H1 (cell line): ENCODE data around the gene CREBBP. TPM values are rescaled to one million over a fixed set of nuclear protein-coding genes. Genes with fewer than 3 reads are reported as not detected.

Experiments
- CTCF ChIA-PET: fragments of 300-600 bp; sonication (Branson Sonifier 250); formaldehyde crosslinking; loops from one replicate; lab custom pipeline; 2021; ENCODE audit not compliant: partially characterized antibody; lab: Charles Lee
- POLR2A ChIA-PET: fragments of 300-600 bp; sonication (Branson Sonifier 250); formaldehyde crosslinking; loops from one replicate; lab custom pipeline; 2021; ENCODE audit warnings: inconsistent platforms; ENCODE audit not compliant: partially characterized antibody; lab: Charles Lee
- DNase-seq, 2 experiments: peaks; one replicate each; pipeline versions ENCODE4 v3.0.0 to v3.0.0-alpha.2; 2010 to 2022; ENCODE audit warnings: low spot score in 2 of 2, low read depth in 1 of 2, mixed read lengths in 1 of 2
- FAIRE-seq: peaks from 2 replicates; lab custom pipeline; 2011; peaks lifted over from hg19 to GRCh38; lab: Jason Lieb, UNC
- H2AFZ ChIP-seq: 2 replicates; pipeline ENCODE4 v1.8.1; 2012; ENCODE audit warnings: low read length, inconsistent platforms
- H2AK5ac ChIP-seq: 2 replicates; pipeline ENCODE4 v1.6.1; 2013; ENCODE audit warnings: low read depth, low read length
- H2BK120ac ChIP-seq: replicated peaks from 2 replicates; pipeline ENCODE3; 2013; ENCODE audit warnings: low read depth, low read length, inconsistent platforms
- H2BK12ac ChIP-seq: 2 replicates; pipeline ENCODE4 v1.6.1; 2013; ENCODE audit warnings: low read depth, low read length
- H2BK15ac ChIP-seq: 2 replicates; pipeline ENCODE4 v1.6.1; 2013; ENCODE audit warnings: low read length
- H2BK20ac ChIP-seq: 2 replicates; pipeline ENCODE4 v1.6.1; 2013; ENCODE audit warnings: low read length
- H2BK5ac ChIP-seq: 2 replicates; pipeline ENCODE4 v1.6.1; 2013; ENCODE audit warnings: low read depth, low read length
- H3K14ac ChIP-seq: 2 replicates; pipeline ENCODE4 v1.6.1; 2013; ENCODE audit warnings: inconsistent platforms; ENCODE audit not compliant: insufficient read length
- H3K18ac ChIP-seq: 2 replicates; pipeline ENCODE4 v1.6.1; 2013; ENCODE audit warnings: low read length; ENCODE audit errors: extremely low read depth
- H3K23ac ChIP-seq: 2 replicates; pipeline ENCODE4 v1.6.1; 2013; ENCODE audit warnings: inconsistent platforms; ENCODE audit not compliant: insufficient read length
- H3K23me2 ChIP-seq: 2 replicates; pipeline ENCODE4 v1.6.1; 2013; ENCODE audit warnings: low read depth, low read length
- H3K27ac ChIP-seq: 2 replicates; pipeline ENCODE4 v1.6.1; 2011; ENCODE audit warnings: low read depth, low read length, inconsistent platforms
- H3K27me3 ChIP-seq, 4 experiments: replicated peaks in 1 of 4; 1 replicate in 1 of 4; 2 replicates in 3 of 4; pipeline versions ENCODE4 v1.6.1 to v1.8.1; 2011 to 2013; ENCODE audit warnings: low read length in 3 of 4, mild to moderate bottlenecking in 3 of 4, inconsistent platforms in 2 of 4, mixed read lengths in 2 of 4, moderate library complexity in 1 of 4; ENCODE audit not compliant: control insufficient read depth in 3 of 4, insufficient read depth in 3 of 4; ENCODE audit errors: extremely low read depth in 1 of 4
- H3K36me3 ChIP-seq, 4 experiments: 2 replicates each; pipeline versions ENCODE4 v1.6.1 to v1.8.1; 2011 to 2013; ENCODE audit warnings: mild to moderate bottlenecking in 4 of 4, low read length in 3 of 4, moderate library complexity in 2 of 4, control low read depth in 1 of 4, inconsistent platforms in 1 of 4; ENCODE audit not compliant: insufficient read depth in 4 of 4, control insufficient read depth in 2 of 4
- H3K4ac ChIP-seq: replicated peaks from 2 replicates; pipeline ENCODE3; 2013; ENCODE audit warnings: low read length, low read depth, mixed read lengths, inconsistent platforms; ENCODE audit not compliant: insufficient read length
- H3K4me1 ChIP-seq, 4 experiments: replicated peaks in 1 of 4; 1 replicate in 1 of 4; 2 replicates in 3 of 4; pipeline versions ENCODE4 v1.6.1 to v1.8.1; 2011 to 2013; ENCODE audit warnings: low read length in 3 of 4, inconsistent platforms in 2 of 4, mixed read lengths in 1 of 4; ENCODE audit not compliant: insufficient read depth in 4 of 4, control insufficient read depth in 3 of 4
- H3K4me2 ChIP-seq, 2 experiments: 2 replicates each; pipeline versions ENCODE4 v1.6.1 to v1.8.1; 2011 to 2013; ENCODE audit warnings: low read depth in 2 of 2, low read length in 2 of 2, control low read depth in 1 of 2, inconsistent platforms in 1 of 2, mild to moderate bottlenecking in 1 of 2; ENCODE audit not compliant: insufficient read depth in 1 of 2
- H3K4me3 ChIP-seq, 4 experiments: fragments of 200-600, 300-600 bp in 1 of 4; sonication (generic), shearing (Covaris generic), sonication (Bioruptor Twin) in 1 of 4; 2 replicates each; pipeline versions ENCODE4 v1.5.1 to v1.8.1; 2011 to 2016; ENCODE audit warnings: low read length in 4 of 4, low read depth in 3 of 4, control low read depth in 2 of 4, inconsistent platforms in 2 of 4, mild to moderate bottlenecking in 2 of 4, mixed read lengths in 1 of 4, moderate library complexity in 1 of 4; ENCODE audit not compliant: insufficient read depth in 2 of 4; ENCODE audit errors: extremely low read depth in 1 of 4
- H3K56ac ChIP-seq: replicated peaks from 2 replicates; pipeline ENCODE3; 2013; ENCODE audit warnings: low read depth, mild to moderate bottlenecking, mixed read lengths, low read length, inconsistent platforms; ENCODE audit not compliant: insufficient read length
- H3K79me1 ChIP-seq: 2 replicates; pipeline ENCODE4 v1.6.1; 2013; ENCODE audit warnings: low read depth, low read length, control low read depth
- H3K79me2 ChIP-seq, 2 experiments: 2 replicates each; pipeline versions ENCODE4 v1.6.1 to v1.8.1; 2012 to 2013; ENCODE audit warnings: low read length in 2 of 2, mild to moderate bottlenecking in 2 of 2, inconsistent platforms in 1 of 2; ENCODE audit not compliant: insufficient read depth in 2 of 2, control insufficient read depth in 1 of 2
- H3K9ac ChIP-seq, 4 experiments: replicated peaks in 1 of 4; 1 replicate in 1 of 4; 2 replicates in 3 of 4; pipeline versions ENCODE4 v1.6.1 to v1.8.1; 2011 to 2013; ENCODE audit warnings: low read depth in 3 of 4, low read length in 3 of 4, control low read depth in 2 of 4, mild to moderate bottlenecking in 2 of 4, moderate library complexity in 2 of 4, inconsistent platforms in 1 of 4; ENCODE audit errors: extremely low read depth in 1 of 4
- H3K9me3 ChIP-seq, 2 experiments: 2 replicates each; pipeline versions ENCODE4 v1.6.1 to v1.8.1; 2012 to 2013; ENCODE audit warnings: mild to moderate bottlenecking in 2 of 2, moderate library complexity in 2 of 2, control low read depth in 1 of 2, inconsistent platforms in 1 of 2, low read depth in 1 of 2, low read length in 1 of 2, mixed read lengths in 1 of 2; ENCODE audit not compliant: insufficient read depth in 2 of 2
- H4K20me1 ChIP-seq, 2 experiments: replicated peaks in 1 of 2; 2 replicates each; pipeline versions ENCODE3 to v1.8.1; 2011 to 2013; ENCODE audit warnings: inconsistent platforms in 2 of 2, low read length in 2 of 2, mild to moderate bottlenecking in 1 of 2; ENCODE audit not compliant: insufficient read depth in 2 of 2, control insufficient read depth in 1 of 2
- H4K5ac ChIP-seq: 2 replicates; pipeline ENCODE4 v1.6.1; 2013; ENCODE audit warnings: low read length, low read depth, mixed read lengths, inconsistent platforms; ENCODE audit not compliant: insufficient read length
- H4K8ac ChIP-seq: 2 replicates; pipeline ENCODE4 v1.8.0; 2013; ENCODE audit warnings: mild to moderate bottlenecking, moderate library complexity, low read length, inconsistent platforms; ENCODE audit not compliant: insufficient read depth; ENCODE audit errors: extremely low read depth
- H4K91ac ChIP-seq: replicated peaks from 2 replicates; pipeline ENCODE3; 2013; ENCODE audit warnings: low read length, mixed read lengths, inconsistent platforms; ENCODE audit not compliant: insufficient read length
- CHD1 ChIP-seq: IDR thresholded peaks from 2 replicates; pipeline ENCODE4 v1.6.1; 2012; ENCODE audit warnings: low read depth, low read length, improper control_type of control experiment
- CHD2 ChIP-seq: IDR thresholded peaks from 2 replicates; pipeline ENCODE4 v1.6.1; 2012; ENCODE audit warnings: low read length, improper control_type of control experiment
- CTBP2 ChIP-seq: IDR thresholded peaks from 2 replicates; pipeline ENCODE4 v1.7.0; 2011; ENCODE audit warnings: borderline replicate concordance, mild to moderate bottlenecking, moderate library complexity, mixed read lengths, low read length; ENCODE audit not compliant: insufficient read depth, insufficient read length
- GABPA ChIP-seq: IDR thresholded peaks from 2 replicates; pipeline ENCODE4 v1.6.1; 2011; ENCODE audit warnings: mild to moderate bottlenecking, low read length, moderate library complexity, borderline replicate concordance; ENCODE audit not compliant: insufficient read depth
- HDAC2 ChIP-seq, 2 experiments: fragments of 300-600 bp in 1 of 2; sonication (generic) in 1 of 2; IDR thresholded peaks; 2 replicates each; pipeline ENCODE4 v1.6.1; 2011 to 2012; ENCODE audit warnings: low read depth in 2 of 2, low read length in 2 of 2, mild to moderate bottlenecking in 2 of 2, moderate library complexity in 2 of 2, borderline replicate concordance in 1 of 2, inconsistent platforms in 1 of 2
- KDM4A ChIP-seq: IDR thresholded peaks from one replicate; pipeline ENCODE4 v1.7.1; 2012; ENCODE audit warnings: low read depth, mild to moderate bottlenecking, moderate library complexity, low read length, inconsistent platforms; ENCODE audit not compliant: severe bottlenecking
- POLR2A ChIP-seq, 2 experiments: IDR thresholded peaks; 1 replicate in 1 of 2; 2 replicates in 1 of 2; pipeline ENCODE4 v1.6.1; 2011; ENCODE audit warnings: low read depth in 2 of 2, low read length in 2 of 2, mild to moderate bottlenecking in 2 of 2; ENCODE audit errors: control extremely low read depth in 1 of 2
- SAP30 ChIP-seq: fragments of 300-600 bp; sonication (generic); IDR thresholded peaks from 2 replicates; pipeline ENCODE4 v1.7.1; 2012; ENCODE audit warnings: low read length, moderate library complexity, mild to moderate bottlenecking, inconsistent platforms; ENCODE audit not compliant: insufficient read depth, insufficient replicate concordance
- SRF ChIP-seq: IDR thresholded peaks from 2 replicates; pipeline ENCODE4 v1.6.1; 2011; ENCODE audit warnings: mild to moderate bottlenecking, low read depth, low read length, moderate library complexity
- TAF1 ChIP-seq: IDR thresholded peaks from 2 replicates; pipeline ENCODE4 v1.6.1; 2011; ENCODE audit warnings: mild to moderate bottlenecking, low read depth, low read length
- TBP ChIP-seq: IDR thresholded peaks from 2 replicates; pipeline ENCODE4 v1.6.1; 2011; ENCODE audit warnings: low read depth, low read length, improper control_type of control experiment
- TCF12 ChIP-seq: IDR thresholded peaks from 2 replicates; pipeline ENCODE4 v1.6.1; 2011; ENCODE audit warnings: low read depth, mild to moderate bottlenecking, low read length
- WGBS, 2 experiments: shearing (Covaris generic) in 1 of 2; methylation state at CpG; one replicate each; pipeline versions ENCODE4 v1.1.6 to v1.1.7; 2013 to 2015; ENCODE audit warnings: low lambda C conversion rate in 2 of 2, mixed read lengths in 2 of 2, inconsistent platforms in 1 of 2, low coverage in 1 of 2, missing lambda C conversion rate in 1 of 2; ENCODE audit not compliant: insufficient replicate concordance in 2 of 2, insufficient coverage in 1 of 2, insufficient read length in 1 of 2; ENCODE audit errors: extremely low coverage in 1 of 2, missing lambda C conversion rate in 1 of 2; 5-methylcytosine and 5-hydroxymethylcytosine counted together
- polyA plus RNA-seq, 7 experiments: library from polyadenylated mRNA; depleted of rRNA in 3 of 7; stranded (reverse) in 5 of 7; unstranded in 2 of 7; fragments of >200 nt in 5 of 7; fragments of 200-250 nt in 2 of 7; gene quantifications; 1 replicate in 5 of 7; 2 replicates in 1 of 7; 4 replicates in 1 of 7; pipeline versions ENCODE4 v1.2.1 to v1.2.3, GENCODE V29; 2011 to 2013; ENCODE audit warnings: missing spikeins in 2 of 7, mixed read lengths in 2 of 7
- total RNA-seq: library from RNA; stranded (reverse); fragmentation: NEBNext Ultra II Directional; extraction: Animal tissue kit (Norgen Biotek cat#: 25700); gene quantifications from 2 replicates; pipeline ENCODE4 v1.2.1, GENCODE V29; 2021

The CREBBP gene
- total and polyA plus RNA-seq, 2 of the 8 experiments (the other 6 are each of a cell fraction or from before 2014, with no cell fraction given) = 10.0 to 60.1 TPM

DNA sequence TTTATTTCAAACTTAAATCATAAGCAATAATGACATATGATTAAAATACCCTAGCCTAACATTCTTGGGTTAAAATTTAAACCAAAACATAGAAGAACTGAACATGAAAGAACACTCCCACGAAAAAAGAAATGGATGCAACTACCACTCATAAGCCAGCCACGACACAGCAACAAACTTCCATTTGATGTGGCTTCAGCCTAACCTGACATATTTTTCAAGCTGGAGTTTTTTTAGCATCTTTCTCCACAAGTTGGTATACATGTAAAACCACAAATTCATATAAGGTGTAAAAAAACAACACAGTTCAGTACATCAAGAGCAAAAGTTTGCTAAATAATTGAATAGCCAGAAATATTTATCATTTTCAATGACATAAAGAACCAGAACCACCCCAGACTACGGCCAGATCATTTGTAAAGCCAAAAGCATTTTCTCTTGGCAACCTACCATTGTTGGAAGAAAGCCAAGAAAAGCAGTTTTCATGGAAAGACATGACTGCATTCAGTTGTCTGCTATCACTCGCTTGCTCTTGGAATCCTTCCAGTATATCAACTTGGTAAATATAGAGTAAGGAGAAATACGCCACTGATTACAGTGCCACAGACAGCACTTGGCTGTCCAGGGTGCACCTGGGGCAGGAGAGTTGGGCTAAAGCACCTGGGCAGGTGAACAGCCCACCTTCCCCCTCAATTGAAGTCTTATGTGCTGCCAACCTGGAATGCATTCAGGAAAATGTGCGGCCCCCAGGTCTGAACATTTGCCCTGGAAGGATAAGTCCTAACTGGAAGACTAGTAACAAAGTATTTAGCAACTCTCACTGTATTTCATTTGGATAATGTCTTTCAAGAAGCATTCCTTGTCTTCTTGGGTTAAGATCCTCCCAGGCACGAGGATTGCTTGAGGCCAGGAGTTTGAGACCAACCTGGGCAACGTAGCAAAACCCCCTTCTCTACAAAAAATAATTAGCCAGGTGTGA, 60.5 kb downstream of the CREBBP start:
- Histone ChIP-seq H2BK120ac (no peak overlapping the region), H3K23ac (no peak overlapping the region), H3K23me2 (no peaks in the 10 kb centered on the region), H3K9me3 (no peaks in the 10 kb centered on the region), H3K79me1 (peaks cover 35% of the 10 kb centered on the region), H3K4me1 (peaks cover 5 to 16% (median 9%) of the 10 kb centered on the region in 4 experiments), H3K56ac (no peak overlapping the region), H2AFZ (no peak overlapping the region), H4K91ac (no peak overlapping the region), H2BK15ac (no peak overlapping the region), H3K14ac (no peak overlapping the region), H3K79me2 (peaks cover 24 to 99% of the 10 kb centered on the region in 2 experiments), H3K4ac (no peak overlapping the region), H3K27ac (no peak overlapping the region), H2BK20ac (no peak overlapping the region), H4K5ac (no peak overlapping the region), H2BK5ac (no peak overlapping the region), H3K18ac (no peak overlapping the region), H3K27me3 (no peaks in the 10 kb centered on the region), H3K4me2 (no peak overlapping the region), H2AK5ac (no peak overlapping the region), H4K8ac (no peak overlapping the region), H3K9ac (no peak overlapping the region), H4K20me1 (peaks cover 35 to 43% of the 10 kb centered on the region in 2 experiments), H2BK12ac (no peak overlapping the region), H3K36me3 (no peaks in the 10 kb centered on the region), H3K4me3 (no peak overlapping the region)
- CTCF ChIA-PET = no interaction called here
- 84% methylated on average over 8 of the region's 8 CpGs; no CpG with 5 or more reads in 1 of the 2 experiments for WGBS, 2 experiments
- FAIRE-seq (no peak), DNase-seq (no peak)
- POLR2A ChIA-PET = no interaction called here
- TF ChIP-seq KDM4A (no peak), SRF (no peak), POLR2A (IDR thresholded peaks at IDR 0.05; ENCODE audit: control extremely low read depth in 1 of 2, low read depth in 2 of 2, low read length in 2 of 2) (no peak), SAP30 (no peak), TAF1 (no peak), CHD2 (no peak), TBP (no peak), CTBP2 (no peak), CHD1 (no peak), HDAC2 (IDR thresholded peaks at IDR 0.05; ENCODE audit: borderline replicate concordance in 1 of 2, low read depth in 2 of 2, low read length in 2 of 2) (no peak), TCF12 (no peak), GABPA (no peak)
